Heart left ventricle (tissue), 13 donors: Measurements from ENCODE around the gene MAPKAPK5.
"Not testable (repeated sequence)": the region's sequence is repeated elsewhere in the genome, so short reads cannot be mapped to it uniquely, and the experiment has no call there.

Experiments
- CTCF ChIP-seq, 12 donors: fragments of 200-600 bp; sonication (generic) in 4 of 12; IDR thresholded peaks; one replicate each; pipeline versions ENCODE4 v1.5.0 to v1.8.0; 2018 to 2022; ENCODE audit warnings: antibody characterized with exemption in 12 of 12, mild to moderate bottlenecking in 5 of 12
- POLR2A ChIP-seq, 2 donors: fragments of 450-650 bp; IDR thresholded peaks; one replicate each; pipeline ENCODE4 v1.6.1; 2017; ENCODE audit warnings: antibody characterized with exemption in 2 of 2, mild to moderate bottlenecking in 2 of 2, moderate library complexity in 2 of 2
- donor health status: ischemic (EF 13 %, LVEDD 7.1; RV severe dilation, severe dysfunction).
- donor health status: DM: no; HTN: yes; CAD: no.
- donor health status: DM: no; HTN: no; CAD: no.
- donor health status: ischemic (EF 25% LVEDD 6.9; RV normal size, moderate dysfunction).
- donor health status: ischemic (EF 25% LVEDD 5.7; RV mildly dilated, moderate dysfunction).
- donor health status: ischemic (EF 35%, LVEDD 5.7; RV mildly dilated, moderate dysfunction).
- donor health status: nonischemic (EF 11% LVEDD 7.7; RV severe dilation, severe dysfunction).
- donor health status: DM: yes; HTN: yes; CAD: no.
- donor health status: PGD.
- donor health status: ischemic (EF 29% LVEDD 5.4; RV normal size, mild dysfunction).
- donor health status: nonischemic (EF 23%, LVEDD 6.1; RV moderate dilation, normal function).

- TF ChIP-seq CTCF, POLR2A (IDR thresholded peaks at IDR 0.05): not testable (repeated sequence)
Measured at GRCh38 chr12:111829635-111830034, 12.4 kb upstream of the MAPKAPK5 start.
